HepG2 (cell line): Measurements from ENCODE around the gene OGFOD3. TPM values are rescaled to one million over a fixed set of nuclear protein-coding genes. Genes with fewer than 3 reads are reported as not detected.

Experiments
- ADNP ChIP-seq: sonication (generic); formaldehyde crosslinking; IDR thresholded peaks from 2 replicates; pipeline ENCODE4 v1.4.0; 2020; ENCODE audit warnings: missing genetic modification reagents
- HMG20A ChIP-seq: IDR thresholded peaks from 2 replicates; pipeline ENCODE4 v1.6.1; 2016; ENCODE audit warnings: borderline replicate concordance
- MIXL1 ChIP-seq: IDR thresholded peaks from 2 replicates; pipeline ENCODE4 v1.6.1; 2016
- NCOA2 ChIP-seq: sonication (generic); formaldehyde crosslinking; IDR thresholded peaks from 2 replicates; pipeline ENCODE4 v1.8.0; 2022; ENCODE audit warnings: inconsistent platforms
- PAWR ChIP-seq: sonication (generic); formaldehyde crosslinking; IDR thresholded peaks from 2 replicates; pipeline ENCODE4 v1.4.0; 2020; ENCODE audit warnings: missing genetic modification reagents, mild to moderate bottlenecking, borderline replicate concordance
- PRDM15 ChIP-seq: sonication (generic); formaldehyde crosslinking; IDR thresholded peaks from 2 replicates; pipeline ENCODE4 v1.4.0; 2020; ENCODE audit warnings: missing genetic modification reagents
- SYNCRIP ChIP-seq: fragments of 200-400 bp; formaldehyde crosslinking; IDR thresholded peaks from 2 replicates; pipeline ENCODE4 v1.6.1; 2018; ENCODE audit warnings: mild to moderate bottlenecking, low read depth, low read length; ENCODE audit not compliant: insufficient read depth
- TCF12 ChIP-seq, 2 experiments: fragments of 450-650 bp in 1 of 2; sonication (generic) in 1 of 2; formaldehyde crosslinking in 1 of 2; IDR thresholded peaks; 2 replicates each; pipeline versions ENCODE4 v1.6.1 to v1.8.0; 2017 to 2022; ENCODE audit warnings: antibody characterized with exemption in 1 of 2, mild to moderate bottlenecking in 1 of 2, missing genetic modification reagents in 1 of 2, moderate library complexity in 1 of 2
- USF2 ChIP-seq, 2 experiments: sonication (generic) in 1 of 2; formaldehyde crosslinking in 1 of 2; IDR thresholded peaks; 2 replicates each; pipeline versions ENCODE4 v1.5.1 to v1.6.1; 2011 to 2020; ENCODE audit warnings: borderline replicate concordance in 1 of 2, low read depth in 1 of 2, low read length in 1 of 2, mild to moderate bottlenecking in 1 of 2, missing genetic modification reagents in 1 of 2, moderate library complexity in 1 of 2
- ZNF225 ChIP-seq: sonication (generic); formaldehyde crosslinking; IDR thresholded peaks from 2 replicates; pipeline ENCODE4 v1.4.0; 2020; ENCODE audit warnings: mild to moderate bottlenecking, missing genetic modification reagents
- ZNF512B ChIP-seq: sonication (generic); formaldehyde crosslinking; IDR thresholded peaks from 2 replicates; pipeline ENCODE4 v1.5.1; 2020; ENCODE audit warnings: missing genetic modification reagents, mild to moderate bottlenecking, borderline replicate concordance
- ZNF557 ChIP-seq: sonication (generic); formaldehyde crosslinking; IDR thresholded peaks from 2 replicates; pipeline ENCODE4 v1.4.0; 2020; ENCODE audit warnings: missing genetic modification reagents
- polyA plus RNA-seq, 8 experiments: library from polyadenylated mRNA; depleted of rRNA in 3 of 8; stranded (reverse) in 7 of 8; unstranded in 1 of 8; fragments of >200 nt; fragmentation: Illumina TruSeq in 4 of 8; extraction: Trizol in 4 of 8; gene quantifications; 2 replicates each; pipeline versions ENCODE4 v1.2.1 to v1.2.3, GENCODE V29; 2011 to 2016; ENCODE audit warnings: low read depth in 4 of 8, missing spikeins in 1 of 8, mixed read lengths in 1 of 8; ENCODE audit not compliant: insufficient read depth in 1 of 8
- total RNA-seq, 5 experiments: library from RNA; depleted of rRNA; stranded (reverse); fragments of >200 nt; fragmentation: Illumina TruSeq; extraction: Trizol; gene quantifications; 2 replicates each; pipeline ENCODE4 v1.2.3, GENCODE V29; 2016; ENCODE audit warnings: low read depth in 1 of 5

Gene OGFOD3
- total and polyA plus RNA-seq, 2 of the 13 experiments (the other 11 are each of a cell fraction or from before 2014, with no cell fraction given) = 40.0 to 42.1 TPM

GRCh38 chr17:82370471-82371332 is 47.7 kb downstream of the OGFOD3 start (continued):
- TF ChIP-seq ZNF512B (CRISPR knock-in tag) (0 out of 2 replicates have a peak, but pooled peaks have one; percentile 52), USF2 (IDR thresholded peaks at IDR 0.05; ENCODE audit: low read depth, low read length) (no peak), USF2 (CRISPR knock-in tag; IDR thresholded peaks at IDR 0.05; ENCODE audit: borderline replicate concordance) (peak; percentile 38; the same call in 1 of the 2 replicates), PAWR (CRISPR knock-in tag) (0 out of 2 replicates have a peak, but pooled peaks have one; percentile 45), ADNP (no peak), SYNCRIP (no peak), NCOA2 (CRISPR knock-in tag) (0 out of 2 replicates have a peak, but pooled peaks have one; percentile 53), ZNF225 (peak; percentile 79; the same call in 1 of the 2 replicates), TCF12 (IDR thresholded peaks at IDR 0.05) (no peak), TCF12 (CRISPR knock-in tag; IDR thresholded peaks at IDR 0.05) (peak; percentile 52; the same call in 1 of the 2 replicates), ZNF557 (CRISPR knock-in tag) (peak; percentile 97), PRDM15 (peak; percentile 57; the same call in 1 of the 2 replicates), HMG20A (0 out of 2 replicates have a peak, but pooled peaks have one; percentile 39), MIXL1 (CRISPR knock-in tag) (peak; percentile 58; the same call in 1 of the 2 replicates)
